HG03378 (cell line): ENCODE data around the gene AFG3L2.

Experiments
- ATAC-seq: cut with Tn5 transposase; IDR thresholded peaks from one replicate; pipeline ENCODE4 v1.9.1; 2021; ENCODE audit warnings: mild to moderate bottlenecking, moderate library complexity; ENCODE audit not compliant: unreplicated experiment

Gene AFG3L2

DNA sequence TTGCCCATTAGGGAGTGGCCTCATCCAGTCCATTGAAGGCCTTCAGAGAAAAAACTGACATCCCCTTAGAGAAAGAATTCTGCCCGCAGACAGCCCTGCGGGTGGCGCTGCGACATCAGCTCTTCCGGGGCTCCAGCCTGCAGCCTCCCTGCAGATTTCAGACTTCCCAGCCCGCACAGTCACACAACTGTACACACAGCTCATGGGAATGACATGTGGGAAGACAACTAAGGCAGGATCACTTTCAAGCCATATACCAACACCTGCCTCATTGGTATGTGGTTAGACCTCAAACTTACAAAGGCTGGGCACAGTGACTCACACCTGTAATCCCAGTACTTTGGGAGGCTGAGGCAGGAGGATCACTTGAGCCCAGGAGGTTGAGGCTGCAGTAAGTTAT is 93.8 kb downstream of the AFG3L2 start:
- ATAC-seq, result no peak

- ATAC-seq, result no peak
Measured at GRCh38 chr18:12282442-12283039, 94.5 kb downstream of the AFG3L2 start.

- no peak for ATAC-seq
Measured at GRCh38 chr18:12281861-12282260, 95.2 kb downstream of the AFG3L2 start.

- ATAC-seq, result no peak
Measured at GRCh38 chr18:12279781-12280531, 97.1 kb downstream of the AFG3L2 start.
